PC-3 (cell line): Measurements from ENCODE around the gene DKK1. TPM values are rescaled to one million over a fixed set of nuclear protein-coding genes. Genes with fewer than 3 reads are reported as not detected.

Experiments
- ATAC-seq: fragments of 200-7000 bp; cut with Tn5 transposase; 2 replicates; pipeline ENCODE4 v1.9.1; 2020; ENCODE audit warnings: mild to moderate bottlenecking, moderate library complexity
- BruUV-seq: library from RNA; stranded (reverse); fragments of 400-500 nt; replicated peaks from 2 replicates; lab custom pipeline; 2021; lab: Mats Ljungman, UMichigan
- CTCF ChIA-PET: fragments of 300-600 bp; sonication (Branson Sonifier 250); formaldehyde crosslinking; loops from one replicate; lab custom pipeline; 2022; ENCODE audit warnings: antibody characterized with exemption; lab: Charles Lee
- POLR2A ChIA-PET: fragments of 300-600 bp; sonication (Branson Sonifier 250); formaldehyde crosslinking; loops from one replicate; lab custom pipeline; 2022; ENCODE audit warnings: antibody characterized with exemption; ENCODE audit not compliant: unreplicated experiment; lab: Charles Lee
- DNase-seq: peaks from one replicate; pipeline ENCODE4 v3.0.0-alpha.2; 2015
- H2AFZ ChIP-seq: fragments of 300-600 bp; sonication (generic); 2 replicates; pipeline ENCODE4 v1.6.0; 2016; ENCODE audit warnings: antibody characterized with exemption, low read length
- H3F3A ChIP-seq: fragments of 300-600 bp; sonication (generic); one replicate; pipeline ENCODE4 v1.6.0; 2017; ENCODE audit warnings: antibody characterized with exemption, low read length, control low read depth, mild to moderate bottlenecking; ENCODE audit not compliant: unreplicated experiment
- H3K27ac ChIP-seq: fragments of 300-600 bp; sonication (generic); 2 replicates; pipeline ENCODE4 v1.5.1; 2016; ENCODE audit warnings: mild to moderate bottlenecking, low read length
- H3K27me3 ChIP-seq: fragments of 300-600 bp; sonication (generic); 2 replicates; pipeline ENCODE4 v1.6.1; 2016; ENCODE audit warnings: low read length, mixed read lengths
- H3K36me3 ChIP-seq: fragments of 300-600 bp; sonication (generic); 2 replicates; pipeline ENCODE4 v1.6.1; 2016; ENCODE audit warnings: low read depth, mixed run types, low read length, mixed read lengths
- H3K4me1 ChIP-seq: fragments of 300-600 bp; sonication (generic); 2 replicates; pipeline ENCODE4 v1.5.1; 2016; ENCODE audit warnings: low read length; ENCODE audit not compliant: insufficient read depth
- H3K4me2 ChIP-seq: fragments of 300-600 bp; sonication (generic); 2 replicates; pipeline ENCODE4 v1.6.0; 2016; ENCODE audit warnings: low read length
- H3K4me3 ChIP-seq: fragments of 300-600 bp; sonication (generic); 2 replicates; pipeline ENCODE4 v1.5.1; 2016; ENCODE audit warnings: mild to moderate bottlenecking, low read length, mixed read lengths
- H3K79me2 ChIP-seq: fragments of 300-600 bp; sonication (generic); 2 replicates; pipeline ENCODE4 v1.6.1; 2017; ENCODE audit warnings: low read length, mixed read lengths
- H3K9ac ChIP-seq: fragments of 300-600 bp; sonication (generic); 2 replicates; pipeline ENCODE4 v1.6.0; 2016; ENCODE audit warnings: mild to moderate bottlenecking, low read length
- H3K9me2 ChIP-seq: fragments of 300-600 bp; sonication (generic); replicated peaks from 2 replicates; pipeline ENCODE4 v1.6.1; 2016; ENCODE audit warnings: mixed run types, low read length, mixed read lengths
- H3K9me3 ChIP-seq: fragments of 300-600 bp; sonication (generic); 2 replicates; pipeline ENCODE4 v1.6.1; 2016; ENCODE audit warnings: low read length, mixed read lengths
- H4K20me1 ChIP-seq: fragments of 300-600 bp; sonication (generic); 2 replicates; pipeline ENCODE4 v1.6.1; 2016; ENCODE audit warnings: low read length, mixed read lengths
- CTCF ChIP-seq: fragments of 300-600 bp; sonication (generic); conservative IDR thresholded peaks from 2 replicates; pipeline ENCODE4 v1.5.1; 2017; ENCODE audit warnings: antibody characterized with exemption, low read depth, mild to moderate bottlenecking, low read length
- EZH2 ChIP-seq: fragments of 300-600 bp; sonication (generic); IDR thresholded peaks from one replicate; pipeline ENCODE4 v1.6.1; 2017; ENCODE audit warnings: antibody characterized with exemption, mild to moderate bottlenecking, low read length; ENCODE audit not compliant: unreplicated experiment
- EZH2phosphoT487 ChIP-seq: fragments of 300-600 bp; sonication (generic); IDR thresholded peaks from 2 replicates; pipeline ENCODE4 v1.6.1; 2018; ENCODE audit warnings: mild to moderate bottlenecking, antibody characterized with exemption, low read length, borderline replicate concordance
- intact Hi-C: fragments of 100-400 bp; cut with micrococcal nuclease; formaldehyde crosslinking; loops from 2 replicates; pipeline ENCODE4 v1.9.0; 2023
- total RNA-seq: library from RNA; depleted of rRNA; stranded (reverse); fragments of >200 nt; gene quantifications from 2 replicates; pipeline ENCODE4 v1.2.3, GENCODE V29; 2014

Gene DKK1
- total RNA-seq, 1 experiment from 2014 or later: 1,592 TPM

GRCh38 chr10:52284416-52285013 is 29.6 kb upstream of the DKK1 start:
- Histone ChIP-seq H4K20me1 (no peaks in the 10 kb centered on the region), H3K4me1 (no peaks in the 10 kb centered on the region), H3K79me2 (no peaks in the 10 kb centered on the region), H3K9ac (no peak overlapping the region), H3K27ac (no peak overlapping the region), H3K36me3 (no peaks in the 10 kb centered on the region), H3K4me3 (no peak overlapping the region), H3K27me3 (no peaks in the 10 kb centered on the region), H2AFZ (no peak overlapping the region), H3F3A (no peaks in the 10 kb centered on the region), H3K9me3 (no peaks in the 10 kb centered on the region), H3K9me2 (no peaks in the 10 kb centered on the region), H3K4me2 (no peak overlapping the region)
- ChIA-PET CTCF (no interaction called here), POLR2A (no interaction called here)
- no TSS peak for BruUV-seq
- no peak for DNase-seq
- no peak for ATAC-seq
- intact Hi-C loops: no loop called here
- no peak for TF ChIP-seq EZH2phosphoT487
- no peak for TF ChIP-seq CTCF
- no peak for TF ChIP-seq EZH2

GRCh38 chr10:52287866-52288265 is 26.2 kb upstream of the DKK1 start:
- H3K4me2 ChIP-seq: no peak overlapping the region
- no peak overlapping the region for H3K27ac ChIP-seq
- DNase-seq (no peak), ATAC-seq (no peak)
- H3K9ac ChIP-seq: no peak overlapping the region
- no peaks in the 10 kb centered on the region for H3K36me3 ChIP-seq
- H3K4me1 ChIP-seq: no peaks in the 10 kb centered on the region
- no peaks in the 10 kb centered on the region for H3K9me3 ChIP-seq
- no peak overlapping the region for H3K4me3 ChIP-seq
- TF ChIP-seq EZH2phosphoT487: no peak
- no peak for TF ChIP-seq CTCF
- no peak for TF ChIP-seq EZH2
- no peaks in the 10 kb centered on the region for H3K27me3 ChIP-seq
- no peaks in the 10 kb centered on the region for H4K20me1 ChIP-seq
- CTCF ChIA-PET: no interaction called here
- no TSS peak for BruUV-seq
- no peaks in the 10 kb centered on the region for H3F3A ChIP-seq
- no peak overlapping the region for H2AFZ ChIP-seq
- POLR2A ChIA-PET: no interaction called here
- intact Hi-C loops: no loop called here
- H3K9me2 ChIP-seq: no peaks in the 10 kb centered on the region
- no peaks in the 10 kb centered on the region for H3K79me2 ChIP-seq

GRCh38 chr10:52297747-52298146 is 16.3 kb upstream of the DKK1 start:
- TF ChIP-seq EZH2 (no peak), EZH2phosphoT487 (no peak), CTCF (no peak)
- intact Hi-C loops: no loop called here
- ATAC-seq (no peak), DNase-seq (peak; percentile 38)
- no peaks in the 10 kb centered on the region for H3K36me3 ChIP-seq
- POLR2A ChIA-PET: no interaction called here
- no peak overlapping the region for H3K4me2 ChIP-seq
- H3K79me2 ChIP-seq: no peaks in the 10 kb centered on the region
- no peak overlapping the region for H3K4me3 ChIP-seq
- no peaks in the 10 kb centered on the region for H4K20me1 ChIP-seq
- no peak overlapping the region for H3K27ac ChIP-seq
- H2AFZ ChIP-seq: no peak overlapping the region
- no peaks in the 10 kb centered on the region for H3F3A ChIP-seq
- BruUV-seq: no TSS peak
- H3K27me3 ChIP-seq: no peaks in the 10 kb centered on the region
- no peak overlapping the region for H3K9ac ChIP-seq
- H3K4me1 ChIP-seq: peaks cover 8% of the 10 kb centered on the region; the same call in 1 of the 2 replicates
- CTCF ChIA-PET: no interaction called here
- H3K9me3 ChIP-seq: no peaks in the 10 kb centered on the region
- no peaks in the 10 kb centered on the region for H3K9me2 ChIP-seq
